Calu3 (cell line): ENCODE data around the gene CMTM6. TPM values are rescaled to one million over a fixed set of nuclear protein-coding genes. Genes with fewer than 3 reads are reported as not detected.

Source experiments
- BruUV-seq: library from RNA; stranded (reverse); fragments of 400-500 nt; replicated peaks from 2 replicates; lab custom pipeline; 2021; lab: Mats Ljungman, UMichigan
- CTCF ChIA-PET: fragments of 300-600 bp; sonication (Branson Sonifier 250); formaldehyde crosslinking; loops from one replicate; lab custom pipeline; 2022; ENCODE audit warnings: antibody characterized with exemption; lab: Charles Lee
- DNase-seq: peaks from one replicate; pipeline ENCODE4 v3.0.0; 2022
- H3K27ac Mint-ChIP-seq: one replicate; pipeline ENCODE4 v1.8.0; 2022; ENCODE audit warnings: mixed read lengths; ENCODE audit not compliant: unreplicated experiment
- H3K27me3 Mint-ChIP-seq: one replicate; pipeline ENCODE4 v1.8.0; 2022; ENCODE audit warnings: mixed read lengths; ENCODE audit not compliant: unreplicated experiment
- H3K36me3 Mint-ChIP-seq: one replicate; pipeline ENCODE4 v1.8.0; 2022; ENCODE audit warnings: mild to moderate bottlenecking, moderate library complexity, mixed read lengths; ENCODE audit not compliant: insufficient read depth, unreplicated experiment
- H3K4me1 Mint-ChIP-seq: one replicate; pipeline ENCODE4 v1.8.0; 2022; ENCODE audit warnings: mild to moderate bottlenecking, low read depth, mixed read lengths; ENCODE audit not compliant: unreplicated experiment
- H3K4me3 Mint-ChIP-seq: one replicate; pipeline ENCODE4 v1.8.0; 2022; ENCODE audit warnings: mild to moderate bottlenecking, low read depth, moderate library complexity, mixed read lengths; ENCODE audit not compliant: unreplicated experiment
- H3K9me3 Mint-ChIP-seq: one replicate; pipeline ENCODE4 v1.8.0; 2022; ENCODE audit warnings: low read depth, mixed read lengths; ENCODE audit not compliant: unreplicated experiment
- CTCF ChIP-seq: fragments of 200-600 bp; IDR thresholded peaks from one replicate; pipeline ENCODE4 v1.8.0; 2022; ENCODE audit warnings: antibody characterized with exemption; ENCODE audit not compliant: unreplicated experiment
- intact Hi-C: fragments of 100-400 bp; cut with micrococcal nuclease; formaldehyde crosslinking; loops from one replicate; pipeline ENCODE4 v1.10.0; 2022; ENCODE audit not compliant: unreplicated experiment
- total RNA-seq: library from RNA; stranded (reverse); gene quantifications from 2 replicates; pipeline ENCODE4 v1.2.3, GENCODE V29; 2022

The CMTM6 gene
- total RNA-seq, 1 experiment from 2014 or later, result 107 TPM

- H3K27me3 Mint-ChIP-seq, result no peaks in the 10 kb centered on the region
- BruUV-seq, result no TSS peak
- CTCF ChIA-PET, result no interaction called here
- H3K27ac Mint-ChIP-seq, result no peak overlapping the region
- H3K4me3 Mint-ChIP-seq, result no peak overlapping the region
- H3K9me3 Mint-ChIP-seq, result no peaks in the 10 kb centered on the region
- TF ChIP-seq CTCF, result no peak
- intact Hi-C loops, result loop anchor here (10.0 kb wide), 1 partner anchor 325 kb away; no protein-coding TSS in a partner anchor
- peaks cover 40% of the 10 kb centered on the region for H3K36me3 Mint-ChIP-seq
- H3K4me1 Mint-ChIP-seq, result peaks cover 27% of the 10 kb centered on the region
- no peak for DNase-seq
Measured at GRCh38 chr3:32499585-32499984, 3.1 kb downstream of the CMTM6 start.

DNA sequence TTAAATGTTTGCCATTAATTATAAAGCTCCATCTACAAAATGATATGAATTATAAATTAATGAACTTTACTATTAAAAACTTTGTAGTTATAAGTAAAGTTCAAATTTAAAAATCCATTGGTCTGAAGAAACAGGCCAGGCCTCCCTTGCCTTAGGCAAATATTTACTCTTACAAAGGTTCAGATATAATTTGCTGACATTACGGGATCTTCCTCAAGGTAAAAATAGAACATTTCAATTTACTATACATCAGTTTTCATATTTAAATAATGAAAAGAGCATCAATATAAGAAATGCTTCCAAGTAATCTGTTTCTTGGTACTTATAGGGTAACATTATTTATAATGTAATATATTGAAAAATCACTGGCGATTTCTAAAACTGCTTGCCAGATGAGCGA is 3.7 kb downstream of the CMTM6 start:
- intact Hi-C loops, result loop anchor here (10.0 kb wide), 1 partner anchor 324 kb away; no protein-coding TSS in a partner anchor
- H3K9me3 Mint-ChIP-seq, result no peaks in the 10 kb centered on the region
- CTCF ChIA-PET, result interaction anchor here (0.7 kb wide), 1 partner anchor 39 kb away, joined by 3 read pairs; no protein-coding TSS in a partner anchor
- no peak overlapping the region for H3K27ac Mint-ChIP-seq
- TF ChIP-seq CTCF, result no peak
- H3K4me3 Mint-ChIP-seq, result no peak overlapping the region
- peaks cover 40% of the 10 kb centered on the region for H3K36me3 Mint-ChIP-seq
- no peak for DNase-seq
- peaks cover 27% of the 10 kb centered on the region for H3K4me1 Mint-ChIP-seq
- H3K27me3 Mint-ChIP-seq, result no peaks in the 10 kb centered on the region
- BruUV-seq, result no TSS peak

- Mint-ChIP-seq H3K4me1 (peaks cover 25% of the 10 kb centered on the region), H3K4me3 (no peak overlapping the region), H3K27ac (no peak overlapping the region), H3K27me3 (no peaks in the 10 kb centered on the region), H3K36me3 (peaks cover 40% of the 10 kb centered on the region), H3K9me3 (no peaks in the 10 kb centered on the region)
- BruUV-seq, result no TSS peak
- CTCF ChIA-PET, result interaction anchor here (0.7 to 0.8 kb wide), 3 partner anchors 38 to 232 kb away, joined by 3 to 5 read pairs (median 3); no protein-coding TSS in a partner anchor
- no peak for DNase-seq
- intact Hi-C loops, result loop anchor here (10.0 kb wide), 1 partner anchor 323 kb away; no protein-coding TSS in a partner anchor
- no peak for TF ChIP-seq CTCF
Measured at GRCh38 chr3:32498252-32498651, 4.4 kb downstream of the CMTM6 start.

DNA sequence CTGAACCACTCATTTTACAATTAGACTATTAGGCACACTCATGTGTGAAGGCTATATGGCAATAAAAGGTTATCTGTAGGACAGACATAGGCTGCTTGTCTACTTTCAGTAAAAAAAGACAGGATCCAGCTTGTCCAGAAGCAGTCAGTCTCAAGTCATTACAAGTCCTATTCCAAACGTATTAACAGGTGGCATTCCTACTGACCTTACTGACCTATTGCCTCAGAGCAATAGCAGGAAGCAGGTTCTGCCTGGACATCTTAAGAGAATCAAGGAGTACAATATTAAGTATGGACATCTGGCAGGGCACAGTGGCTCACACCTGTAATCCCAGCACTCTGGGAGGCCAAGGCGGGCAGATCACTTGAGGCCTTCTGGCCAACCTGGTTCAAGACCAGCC is 7.0 kb downstream of the CMTM6 start:
- Mint-ChIP-seq H3K36me3 (peaks cover 17% of the 10 kb centered on the region), H3K4me3 (no peak overlapping the region), H3K27ac (no peak overlapping the region), H3K4me1 (peaks cover 18% of the 10 kb centered on the region), H3K27me3 (no peaks in the 10 kb centered on the region), H3K9me3 (no peaks in the 10 kb centered on the region)
- TF ChIP-seq CTCF, result no peak
- CTCF ChIA-PET, result no interaction called here
- BruUV-seq, result no TSS peak
- intact Hi-C loops, result loop anchor here (10.0 kb wide), 1 partner anchor 321 kb away; no protein-coding TSS in a partner anchor
- no peak for DNase-seq
